GM23248 (cell line): ENCODE data around the gene LATS2. TPM values are rescaled to one million over a fixed set of nuclear protein-coding genes. Genes with fewer than 3 reads are reported as not detected.
A peak's percentile ranks its signal among the peaks of the same experiment; 100 is the strongest.

Experiments
- DNase-seq: peaks from one replicate; pipeline ENCODE4 v3.0.0-alpha.2; 2015
- H2AFZ ChIP-seq: fragments of 200-600 bp; sonication (generic); 2 replicates; pipeline ENCODE4 v1.6.1; 2016; ENCODE audit warnings: antibody characterized with exemption
- H3F3A ChIP-seq: fragments of 200-600 bp; sonication (generic); 2 replicates; pipeline ENCODE4 v1.6.1; 2016; ENCODE audit warnings: mild to moderate bottlenecking, antibody characterized with exemption, mixed run types; ENCODE audit not compliant: insufficient read depth
- H3K27ac ChIP-seq: fragments of 200-600 bp; sonication (generic); 2 replicates; pipeline ENCODE4 v1.5.1; 2016; ENCODE audit warnings: mild to moderate bottlenecking
- H3K27me3 ChIP-seq: fragments of 200-600 bp; sonication (generic); replicated peaks from 2 replicates; pipeline ENCODE4 v1.6.1; 2016; ENCODE audit warnings: mild to moderate bottlenecking; ENCODE audit not compliant: insufficient read depth
- H3K36me3 ChIP-seq: fragments of 200-600 bp; sonication (generic); 2 replicates; pipeline ENCODE4 v1.6.1; 2016; ENCODE audit warnings: low read depth, mild to moderate bottlenecking
- H3K4me1 ChIP-seq: fragments of 200-600 bp; sonication (generic); 2 replicates; pipeline ENCODE4 v1.6.1; 2016; ENCODE audit warnings: mild to moderate bottlenecking; ENCODE audit not compliant: insufficient read depth
- H3K4me2 ChIP-seq: fragments of 200-600 bp; sonication (generic); one replicate; pipeline ENCODE4 v1.6.1; 2016; ENCODE audit warnings: mild to moderate bottlenecking; ENCODE audit not compliant: unreplicated experiment
- H3K4me3 ChIP-seq: fragments of 200-600 bp; sonication (generic); 2 replicates; pipeline ENCODE4 v1.5.1; 2016; ENCODE audit warnings: mild to moderate bottlenecking
- H3K79me2 ChIP-seq: fragments of 200-600 bp; sonication (generic); 2 replicates; pipeline ENCODE4 v1.6.1; 2016; ENCODE audit warnings: mild to moderate bottlenecking; ENCODE audit not compliant: insufficient read depth
- H3K9ac ChIP-seq: fragments of 200-600 bp; sonication (generic); 2 replicates; pipeline ENCODE4 v1.6.1; 2016; ENCODE audit warnings: mild to moderate bottlenecking
- H3K9me2 ChIP-seq: fragments of 200-600 bp; sonication (generic); 2 replicates; pipeline ENCODE4 v1.6.1; 2016; ENCODE audit warnings: mixed run types, mild to moderate bottlenecking, moderate library complexity; ENCODE audit not compliant: insufficient read depth
- H3K9me3 ChIP-seq: fragments of 200-600 bp; sonication (generic); one replicate; pipeline ENCODE4 v1.6.1; 2017; ENCODE audit warnings: low read depth
- H4K20me1 ChIP-seq: fragments of 200-600 bp; sonication (generic); 2 replicates; pipeline ENCODE4 v1.6.0; 2016; ENCODE audit not compliant: insufficient read depth
- EZH2 ChIP-seq: fragments of 200-600 bp; sonication (generic); IDR thresholded peaks from 2 replicates; pipeline ENCODE4 v1.6.1; 2018; ENCODE audit warnings: antibody characterized with exemption, mild to moderate bottlenecking; ENCODE audit not compliant: insufficient read depth, poor library complexity, severe bottlenecking
- EZH2phosphoT487 ChIP-seq: fragments of 200-600 bp; sonication (generic); IDR thresholded peaks from 2 replicates; pipeline ENCODE4 v1.6.1; 2018; ENCODE audit warnings: antibody characterized with exemption, moderate library complexity, mild to moderate bottlenecking, low read depth; ENCODE audit not compliant: insufficient read depth
- WGBS, 2 experiments: methylation state at CpG; one replicate each; pipeline ENCODE4 v1.1.6; 2015 to 2017; ENCODE audit warnings: low lambda C conversion rate in 2 of 2, low coverage in 1 of 2; ENCODE audit errors: missing lambda C conversion rate in 2 of 2; 5-methylcytosine and 5-hydroxymethylcytosine counted together
- in situ Hi-C: fragments of 300-500 bp; cut with MboI; formaldehyde crosslinking; loops from 2 replicates; pipeline ENCODE4 v1.15.0; 2020
- polyA plus RNA-seq: library from polyadenylated mRNA; unstranded; fragments of >200 nt; fragmentation: Nextera tagmentation; extraction: Ambion mirVana; gene quantifications from 2 replicates; pipeline ENCODE4 v1.2.1, GENCODE V29; 2016
- total RNA-seq: library from RNA; depleted of rRNA; stranded (reverse); fragments of >200 nt; shearing (Covaris generic); gene quantifications from 2 replicates; pipeline ENCODE4 v1.2.3, GENCODE V29; 2014

The LATS2 gene
- total and polyA plus RNA-seq, 2 experiments from 2014 or later: 11.8 to 23.0 TPM

DNA sequence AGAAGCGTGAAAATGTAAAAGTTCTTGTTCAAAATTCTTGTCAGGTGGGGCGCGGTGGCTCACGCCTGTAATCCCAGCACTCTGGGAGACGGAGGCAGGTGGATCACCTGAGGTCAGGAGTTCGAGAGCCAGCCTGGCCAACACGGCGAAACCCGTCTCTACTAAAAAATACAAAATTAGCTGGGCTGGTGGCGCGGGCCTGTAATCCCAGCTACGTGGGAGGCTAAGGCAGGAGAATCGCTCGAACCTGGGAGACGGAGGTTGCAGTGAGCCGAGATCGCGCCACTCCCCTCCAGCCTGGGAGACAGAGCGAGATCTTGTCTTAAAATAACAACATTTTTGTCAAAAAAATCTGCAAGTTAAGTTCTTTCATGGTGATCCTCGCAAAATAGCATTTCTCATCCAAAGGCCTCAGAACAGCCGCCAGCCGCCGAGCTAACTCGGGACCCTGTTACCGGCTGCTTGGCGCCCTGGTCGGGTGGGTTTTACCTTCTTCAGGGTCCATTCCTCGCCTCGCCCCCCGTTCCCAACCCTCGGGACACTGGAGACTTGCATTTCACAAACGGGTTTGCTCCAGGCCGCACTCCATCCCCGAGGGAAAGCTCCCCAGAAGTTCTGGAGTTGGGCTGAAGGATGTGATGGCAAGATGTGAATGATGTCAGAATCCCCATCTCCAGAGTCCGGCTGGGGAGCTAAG is 1.6 kb downstream of the LATS2 start:
- Histone ChIP-seq H3K4me2 (peak overlapping the region; percentile 87), H3K9me3 (no peaks in the 10 kb centered on the region), H3K4me1 (peaks cover 51% of the 10 kb centered on the region), H3F3A (peaks cover 44% of the 10 kb centered on the region), H2AFZ (no peak overlapping the region), H3K27ac (peak overlapping the region; percentile 95), H4K20me1 (peaks cover 23% of the 10 kb centered on the region), H3K36me3 (peaks cover 9% of the 10 kb centered on the region; the same call in 1 of the 2 replicates), H3K27me3 (no peaks in the 10 kb centered on the region), H3K79me2 (peaks cover 60% of the 10 kb centered on the region), H3K4me3 (peak overlapping the region; percentile 83), H3K9ac (peak overlapping the region; percentile 96), H3K9me2 (no peaks in the 10 kb centered on the region)
- TF ChIP-seq EZH2: no peak
- TF ChIP-seq EZH2phosphoT487: no peak
- in situ Hi-C loops: no loop called here
- WGBS, 2 experiments: 59% methylated on average over 35 of the region's 35 CpGs
- DNase-seq: no peak

DNA sequence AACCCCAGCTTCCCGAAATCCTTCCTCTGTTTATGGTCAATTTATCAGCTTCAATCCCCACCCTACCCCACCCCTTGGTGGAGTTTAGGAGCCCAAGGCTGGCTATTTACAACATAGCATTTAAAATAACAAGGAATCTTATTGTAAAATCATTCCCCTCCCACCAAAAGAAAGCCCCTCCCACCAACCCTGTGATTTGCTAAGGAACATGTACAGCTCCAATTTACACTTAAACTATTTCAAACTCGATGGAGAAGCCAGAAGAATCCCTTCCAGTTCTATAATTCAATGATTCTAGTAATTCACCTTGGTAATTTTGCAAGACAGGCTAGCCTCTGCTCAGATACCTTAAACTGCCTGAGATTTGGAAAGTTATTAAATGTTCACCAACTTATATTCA is 3.0 kb downstream of the LATS2 start:
- Histone ChIP-seq H3K79me2 (peaks cover 75% of the 10 kb centered on the region), H3K4me2 (peak overlapping the region; percentile 87), H3K4me3 (peak overlapping the region; percentile 83), H3K9me2 (no peaks in the 10 kb centered on the region), H3F3A (peaks cover 55% of the 10 kb centered on the region), H3K27ac (peak overlapping the region; percentile 95), H3K9ac (peak overlapping the region; percentile 35; the same call in 1 of the 2 replicates), H4K20me1 (peaks cover 36% of the 10 kb centered on the region), H3K9me3 (no peaks in the 10 kb centered on the region), H3K4me1 (peaks cover 61% of the 10 kb centered on the region), H3K27me3 (no peaks in the 10 kb centered on the region), H3K36me3 (peaks cover 17% of the 10 kb centered on the region; the same call in 1 of the 2 replicates), H2AFZ (no peak overlapping the region)
- in situ Hi-C loops: no loop called here
- DNase-seq: peak; percentile 47
- no peak for TF ChIP-seq EZH2
- no peak for TF ChIP-seq EZH2phosphoT487
- WGBS, 2 experiments: 5 to 15% methylated on average over 2 of the region's 2 CpGs

DNA sequence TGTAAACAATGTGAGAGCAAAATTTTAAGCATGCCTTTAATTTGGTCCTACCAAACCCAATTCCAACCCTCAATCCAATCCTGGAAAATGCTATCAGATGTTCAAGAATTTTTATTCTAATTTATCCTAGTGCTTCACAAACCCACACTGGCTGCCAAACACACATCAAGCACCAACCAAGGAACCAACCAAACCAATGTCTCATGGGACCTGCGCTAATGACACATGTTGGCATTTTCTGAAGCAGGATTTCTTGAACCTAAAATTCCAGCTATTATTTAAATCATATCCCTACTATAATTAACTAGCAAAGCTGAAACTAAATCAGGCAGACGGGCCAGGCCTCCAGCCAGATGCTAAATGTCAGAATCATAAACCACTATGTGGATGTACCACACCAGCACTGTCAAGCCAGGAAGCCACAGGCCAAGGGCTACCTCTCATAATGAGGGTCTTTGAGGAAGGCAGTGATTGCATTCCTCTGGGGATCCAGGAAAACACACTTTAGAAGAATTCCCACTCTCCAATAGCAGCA is 5.8 kb downstream of the LATS2 start:
- Histone ChIP-seq H3K79me2 (peaks cover 100% of the 10 kb centered on the region), H3F3A (peaks cover 57% of the 10 kb centered on the region), H3K9me3 (no peaks in the 10 kb centered on the region), H3K4me3 (peak overlapping the region; percentile 50), H3K4me1 (peaks cover 57% of the 10 kb centered on the region), H3K9me2 (no peaks in the 10 kb centered on the region), H4K20me1 (peaks cover 48% of the 10 kb centered on the region), H2AFZ (no peak overlapping the region), H3K36me3 (peaks cover 17% of the 10 kb centered on the region; the same call in 1 of the 2 replicates), H3K27me3 (no peaks in the 10 kb centered on the region), H3K9ac (peak overlapping the region; percentile 61), H3K4me2 (peak overlapping the region; percentile 55), H3K27ac (peak overlapping the region; percentile 79)
- no peak for TF ChIP-seq EZH2phosphoT487
- TF ChIP-seq EZH2: no peak
- 32 to 39% methylated on average over 2 of the region's 2 CpGs for WGBS, 2 experiments
- in situ Hi-C loops: no loop called here
- peak; percentile 43 for DNase-seq

DNA sequence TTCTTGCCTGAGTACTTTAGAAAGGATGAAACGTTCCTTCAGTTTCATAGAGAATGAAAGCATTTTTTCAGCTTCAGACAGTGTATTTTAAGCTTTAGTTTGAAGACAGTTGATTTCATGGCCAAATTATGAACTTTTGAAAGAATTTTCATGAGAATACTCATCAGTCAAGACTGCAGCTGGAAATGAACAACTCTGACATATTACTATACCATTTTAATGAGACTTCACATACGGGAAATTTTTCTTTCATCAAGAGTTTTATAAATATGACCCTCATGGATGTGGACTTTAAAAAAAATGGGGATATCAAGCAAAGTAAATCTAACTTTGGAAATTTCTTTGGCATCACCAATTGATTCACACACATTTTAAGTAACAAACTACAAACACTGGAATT is 6.4 kb downstream of the LATS2 start:
- 14% methylated on average over 2 of the region's 2 CpGs for WGBS, 2 experiments
- H3K9me3 ChIP-seq: no peaks in the 10 kb centered on the region
- H3K36me3 ChIP-seq: peaks cover 17% of the 10 kb centered on the region; the same call in 1 of the 2 replicates
- TF ChIP-seq EZH2phosphoT487 (no peak), EZH2 (no peak)
- peaks cover 61% of the 10 kb centered on the region for H3K4me1 ChIP-seq
- no peaks in the 10 kb centered on the region for H3K9me2 ChIP-seq
- no peak overlapping the region for H2AFZ ChIP-seq
- peak overlapping the region; percentile 61 for H3K9ac ChIP-seq
- DNase-seq: peak; percentile 74
- peaks cover 53% of the 10 kb centered on the region for H4K20me1 ChIP-seq
- H3K27me3 ChIP-seq: no peaks in the 10 kb centered on the region
- H3K4me2 ChIP-seq: peak overlapping the region; percentile 55
- H3K79me2 ChIP-seq: peaks cover 100% of the 10 kb centered on the region
- peak overlapping the region; percentile 79 for H3K27ac ChIP-seq
- in situ Hi-C loops: no loop called here
- H3K4me3 ChIP-seq: peak overlapping the region; percentile 50
- peaks cover 57% of the 10 kb centered on the region for H3F3A ChIP-seq
